GM04504 (cell line): Measurements from ENCODE around the gene CDC73.

ENCODE experiments used
- DNase-seq: peaks from one replicate; pipeline ENCODE4 v3.0.0-alpha.2; 2012; ENCODE audit warnings: low read depth

Gene CDC73

DNA sequence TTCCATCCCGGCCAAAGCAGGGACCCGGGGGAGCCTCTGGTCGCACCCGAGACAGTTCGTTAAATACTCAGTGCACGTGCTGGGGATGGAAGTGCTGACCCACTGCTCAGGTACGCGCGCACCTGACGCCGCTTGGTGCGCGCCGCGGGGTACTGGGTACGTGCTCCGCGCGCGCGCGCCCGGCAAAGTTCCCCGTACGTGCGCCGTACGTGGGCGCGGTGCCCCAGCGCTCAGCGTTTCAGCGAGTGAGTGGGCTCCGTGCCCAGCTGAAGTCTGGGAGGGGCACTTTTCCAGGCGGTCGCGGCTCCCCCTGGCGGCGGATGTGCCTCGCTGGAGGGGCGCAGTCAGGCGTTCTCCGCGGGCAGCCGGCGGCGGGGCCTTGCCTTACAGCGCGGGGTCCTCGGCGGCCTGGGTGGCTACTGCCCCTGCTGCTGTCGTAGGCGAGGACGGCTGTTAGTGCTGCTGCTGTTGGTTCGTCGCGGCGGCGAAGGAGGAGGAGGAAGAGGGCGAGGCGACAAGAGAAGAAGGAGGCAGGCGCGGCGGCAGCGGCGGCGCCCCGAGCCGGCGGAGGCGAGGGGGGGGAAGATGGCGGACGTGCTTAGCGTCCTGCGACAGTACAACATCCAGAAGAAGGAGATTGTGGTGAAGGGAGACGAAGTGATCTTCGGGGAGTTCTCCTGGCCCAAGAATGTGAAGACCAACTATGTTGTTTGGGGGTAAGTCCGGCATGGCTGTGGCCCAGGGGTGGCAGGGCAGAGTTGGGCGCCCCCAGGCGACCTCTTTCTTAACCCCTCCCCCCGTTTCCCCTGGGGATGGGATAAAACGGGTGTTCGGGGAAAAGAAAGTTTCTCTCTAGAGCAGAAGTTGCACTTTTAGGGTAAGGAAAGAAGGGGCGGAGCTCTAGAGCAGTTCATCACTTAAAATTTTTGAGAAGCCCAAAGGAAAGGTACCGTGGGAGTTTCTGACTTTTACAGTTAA, at the start of gene CDC73:
Gene CDC73, plus strand, starts transcription at position 416 of the 978 bp plus-strand sequence. Its CDS starts 170 bp downstream, at position 586.
- DNase-seq, result peak; percentile 94

DNA sequence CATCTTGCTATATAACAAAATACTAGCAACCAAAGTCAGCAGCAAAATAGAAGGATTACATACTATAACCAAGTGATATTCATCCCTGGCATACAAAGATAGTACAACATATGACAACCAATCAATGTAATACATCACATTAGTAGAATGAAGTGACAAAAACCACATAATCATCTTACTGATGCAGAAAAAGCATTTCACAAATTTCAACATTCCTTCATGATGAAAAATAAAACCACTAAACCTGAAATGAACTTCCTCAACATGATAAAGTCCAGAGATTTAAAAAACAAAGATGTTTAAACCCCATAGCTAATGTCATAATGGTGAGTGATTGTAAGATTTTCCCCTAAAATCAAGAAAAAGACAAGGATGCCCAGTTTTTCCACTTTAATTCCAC, 43.8 kb upstream of the CDC73 start:
- no peak for DNase-seq

DNA sequence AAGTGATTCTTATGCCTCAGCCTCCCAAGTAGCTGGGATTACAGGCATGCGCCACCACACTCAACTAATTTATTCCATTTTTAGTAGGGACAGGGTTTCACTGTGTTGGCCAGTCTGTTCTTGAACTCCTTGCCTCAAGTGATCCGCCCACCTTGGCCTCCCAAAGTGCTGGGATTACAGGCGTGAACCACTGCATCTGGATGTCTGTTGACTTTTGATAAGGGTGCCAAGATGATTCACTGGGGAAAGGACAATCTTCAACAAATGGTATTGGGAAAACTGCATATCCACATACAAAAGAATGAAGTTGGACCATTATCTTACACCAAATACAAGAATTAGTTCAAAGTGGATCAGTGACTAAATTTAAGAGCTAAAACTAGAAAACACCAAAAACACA, 42.6 kb upstream of the CDC73 start:
- DNase-seq, result no peak

GRCh38 chr1:193083365-193084088, 38.3 kb upstream of the CDC73 start:
- no peak for DNase-seq

- no peak for DNase-seq
These were observed 36.6 kb upstream of the CDC73 start for GRCh38 chr1:193085263-193085662.

DNA sequence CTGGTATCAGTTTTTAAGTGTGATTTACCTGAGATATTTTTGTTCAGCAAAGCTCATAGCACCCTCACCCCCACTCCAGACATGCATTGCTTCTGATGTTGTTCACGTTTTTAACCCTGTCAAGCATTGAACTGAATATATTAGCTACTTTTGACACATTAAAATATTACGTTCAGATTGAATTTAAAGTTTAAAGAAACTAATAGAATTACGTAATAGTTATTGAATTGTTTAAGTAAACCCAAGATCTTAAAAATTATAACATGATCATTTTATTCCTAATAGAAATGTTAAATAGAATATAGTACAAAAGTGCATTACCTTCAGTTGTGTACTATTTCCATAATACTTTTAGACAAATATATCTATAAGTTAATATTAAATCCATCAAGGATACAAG, 35.5 kb upstream of the CDC73 start:
- no peak for DNase-seq

GRCh38 chr1:193087893-193088292, 33.9 kb upstream of the CDC73 start:
- DNase-seq, result no peak

DNA sequence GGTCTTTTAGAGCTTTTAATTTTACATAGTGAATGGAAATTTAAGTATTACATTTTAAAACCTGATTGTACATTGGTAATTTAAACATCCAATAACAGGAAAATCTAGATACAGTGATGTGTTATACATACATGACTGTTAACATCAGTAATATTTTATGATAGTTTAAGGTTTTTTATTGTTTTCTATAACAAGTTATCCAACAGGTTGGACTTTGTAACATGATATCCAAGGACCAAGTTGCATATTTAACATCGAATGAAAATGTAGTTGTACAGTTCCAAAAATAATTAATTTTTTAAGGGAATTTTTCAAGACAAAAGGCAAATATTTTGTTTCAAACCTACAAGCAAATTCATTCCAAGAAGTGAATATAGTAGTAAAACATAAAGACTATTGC, 31.0 kb upstream of the CDC73 start:
- no peak for DNase-seq

GRCh38 chr1:193094112-193094511, 27.7 kb upstream of the CDC73 start:
- DNase-seq, result no peak

GRCh38 chr1:193102662-193103061, 19.2 kb upstream of the CDC73 start:
- no peak for DNase-seq

DNA sequence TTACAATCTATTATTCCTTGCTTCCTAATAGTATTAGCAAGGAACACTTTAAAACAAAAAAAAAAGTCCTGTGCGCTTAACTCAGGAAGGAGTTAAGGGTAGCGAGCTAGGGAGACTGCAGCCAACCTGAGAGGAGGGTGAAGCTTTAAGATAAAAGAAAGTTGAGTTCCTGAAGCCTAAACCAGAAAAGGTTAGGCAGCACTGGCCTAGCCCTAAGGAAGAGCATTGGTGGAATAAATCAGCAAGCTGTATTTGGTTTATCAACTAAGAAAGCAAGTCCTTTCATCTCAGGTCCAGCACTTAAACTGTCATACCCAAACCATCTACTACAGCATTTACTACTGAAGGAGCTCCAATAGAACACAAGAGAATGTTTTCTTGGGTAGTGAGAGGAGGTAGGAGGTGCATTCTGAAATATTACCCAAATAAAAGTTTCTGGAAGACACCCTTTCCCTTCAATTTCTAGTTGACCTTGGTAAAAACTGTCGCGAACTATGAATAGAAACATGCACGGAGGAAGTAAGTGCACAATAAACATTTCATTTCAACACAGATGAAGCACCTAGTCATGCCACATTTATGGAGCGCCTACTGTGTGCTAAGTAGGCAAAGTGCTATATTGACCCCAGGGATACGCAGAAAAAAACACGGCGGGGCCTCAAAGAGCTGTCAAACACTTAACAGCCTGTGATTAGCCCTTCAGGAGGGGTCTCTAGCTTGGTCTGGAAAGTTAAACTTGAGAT, 17.9 kb upstream of the CDC73 start:
- no peak for DNase-seq

DNA sequence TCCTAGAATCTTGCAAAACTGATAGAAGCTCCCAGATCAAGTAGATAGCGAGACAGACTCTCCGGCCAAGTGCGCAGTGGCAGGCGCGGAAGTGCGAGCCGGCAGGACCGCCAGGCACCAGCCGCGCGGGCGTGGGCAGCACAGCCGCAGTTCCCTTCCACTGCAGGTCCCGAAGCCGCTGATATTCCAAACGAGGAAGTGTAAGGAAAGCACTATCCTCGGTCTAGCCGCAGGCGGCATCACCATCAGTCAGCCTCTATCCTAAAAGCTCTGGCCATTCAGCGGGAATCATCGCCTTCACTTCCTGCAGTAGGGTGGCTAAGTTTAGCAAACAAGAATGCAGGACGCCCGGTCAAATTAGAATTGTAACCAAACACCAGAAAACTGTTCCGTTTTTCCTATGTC, 17.3 kb upstream of the CDC73 start:
- DNase-seq, result no peak

DNA sequence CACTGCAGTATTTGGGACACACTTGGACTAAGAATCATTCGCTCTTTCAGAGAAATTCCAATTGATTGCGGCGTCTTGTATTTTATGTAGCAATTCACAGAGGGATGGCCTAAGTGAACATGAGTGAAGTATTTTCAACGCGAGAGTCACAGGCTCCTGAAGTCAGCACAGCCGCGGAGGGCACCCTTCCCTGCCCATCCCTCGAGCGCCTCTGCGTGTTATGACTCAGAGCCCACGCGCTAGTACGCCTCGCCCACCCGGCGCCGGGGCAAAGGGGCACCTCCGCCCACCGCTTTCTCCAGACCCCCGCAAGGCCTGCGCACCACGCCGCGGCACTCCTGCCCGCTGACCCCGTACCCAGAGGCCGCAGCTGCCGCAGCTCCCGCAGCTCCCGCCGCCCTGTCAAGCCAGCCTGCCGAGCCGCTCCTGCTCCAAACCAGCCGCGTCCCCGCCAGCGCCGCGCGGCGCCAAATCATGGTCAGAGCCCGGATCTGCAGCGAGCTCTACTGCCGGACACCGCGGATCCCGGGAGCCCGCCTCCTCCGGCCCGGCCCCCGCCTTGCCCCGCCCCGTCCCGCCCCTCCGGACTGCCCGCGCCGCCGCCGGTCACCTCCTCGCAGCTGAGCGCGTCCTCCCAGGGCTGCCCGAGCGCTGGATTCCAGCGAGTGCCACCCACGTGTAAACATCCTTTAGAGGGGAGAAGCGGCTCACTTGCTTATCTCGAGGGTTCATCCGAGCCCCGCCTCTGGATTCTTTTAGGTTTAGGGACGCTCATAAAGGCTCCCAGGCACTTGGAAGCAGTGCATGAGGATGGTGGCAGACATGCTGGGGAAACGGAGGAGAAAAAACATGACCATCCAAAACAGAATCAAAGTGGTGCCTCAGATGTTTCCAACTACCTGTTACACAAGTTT, 16.7 kb upstream of the CDC73 start, which contains the start of gene GLRX2:
Gene GLRX2, minus strand, starts transcription at position 508 of the 914 bp plus-strand sequence. Its CDS starts 32 bp downstream, at position 476.
- DNase-seq, result peak; percentile 71

DNA sequence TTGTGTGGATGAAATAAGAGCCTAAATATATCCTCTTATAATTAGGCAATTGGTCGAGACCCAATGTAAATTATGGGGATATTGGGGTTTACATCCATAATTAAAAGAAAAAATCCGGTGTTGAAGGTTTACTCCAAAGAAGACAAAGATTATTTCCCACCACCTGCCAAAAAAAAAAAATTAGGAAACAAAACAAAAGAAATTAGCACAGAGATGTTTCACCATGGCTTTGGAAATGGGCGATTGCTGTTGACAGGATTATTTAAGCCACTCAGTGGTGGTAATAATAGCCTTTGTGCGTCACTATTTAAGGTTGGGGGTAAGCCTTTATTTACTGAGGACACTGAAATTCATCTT, 16.0 kb upstream of the CDC73 start:
- no peak for DNase-seq

DNA sequence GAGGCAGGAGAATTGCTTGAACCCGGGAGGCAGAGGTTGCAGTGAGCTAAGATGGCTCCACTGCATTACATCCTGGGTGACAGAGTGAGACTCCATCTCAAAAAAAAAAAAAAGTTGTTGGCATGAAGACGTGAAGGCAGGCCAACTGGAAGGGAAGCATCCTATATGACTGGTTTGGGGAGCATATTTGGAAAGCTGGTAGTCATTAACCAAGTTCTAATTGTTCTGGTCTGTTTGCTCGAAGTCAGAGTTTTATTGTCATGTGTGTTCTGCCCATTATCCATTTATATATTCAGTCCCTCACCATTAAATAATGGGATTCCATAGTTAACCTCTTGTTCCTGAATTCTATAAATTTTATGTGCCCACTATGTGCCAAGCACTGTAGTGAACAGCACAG, 13.4 kb upstream of the CDC73 start:
- DNase-seq, result no peak

DNA sequence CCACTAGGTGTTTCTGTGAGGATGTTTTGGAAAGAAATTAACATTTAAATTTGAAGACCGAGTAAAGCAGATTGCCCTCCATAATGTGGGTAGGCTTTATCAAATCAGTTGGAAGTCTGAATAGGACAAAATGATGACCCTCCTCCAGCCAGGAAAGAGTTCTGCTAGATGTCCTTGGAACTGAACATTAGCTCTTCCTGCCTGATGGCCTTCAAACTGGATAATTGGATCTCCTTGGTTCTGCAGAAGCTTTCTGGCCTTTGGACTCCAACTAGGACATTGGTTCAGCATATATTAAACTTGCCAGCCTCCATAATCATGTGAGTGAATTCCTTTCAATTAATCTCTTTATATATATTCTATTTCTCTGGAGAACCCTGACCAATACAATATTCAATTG, 12.2 kb upstream of the CDC73 start:
- no peak for DNase-seq

- DNase-seq, result no peak
These were observed 11.6 kb upstream of the CDC73 start for GRCh38 chr1:193110246-193110645.

GRCh38 chr1:193110864-193111263, 11.0 kb upstream of the CDC73 start:
- no peak for DNase-seq

GRCh38 chr1:193111641-193112090, 10.2 kb upstream of the CDC73 start:
- DNase-seq, result peak; percentile 71

DNA sequence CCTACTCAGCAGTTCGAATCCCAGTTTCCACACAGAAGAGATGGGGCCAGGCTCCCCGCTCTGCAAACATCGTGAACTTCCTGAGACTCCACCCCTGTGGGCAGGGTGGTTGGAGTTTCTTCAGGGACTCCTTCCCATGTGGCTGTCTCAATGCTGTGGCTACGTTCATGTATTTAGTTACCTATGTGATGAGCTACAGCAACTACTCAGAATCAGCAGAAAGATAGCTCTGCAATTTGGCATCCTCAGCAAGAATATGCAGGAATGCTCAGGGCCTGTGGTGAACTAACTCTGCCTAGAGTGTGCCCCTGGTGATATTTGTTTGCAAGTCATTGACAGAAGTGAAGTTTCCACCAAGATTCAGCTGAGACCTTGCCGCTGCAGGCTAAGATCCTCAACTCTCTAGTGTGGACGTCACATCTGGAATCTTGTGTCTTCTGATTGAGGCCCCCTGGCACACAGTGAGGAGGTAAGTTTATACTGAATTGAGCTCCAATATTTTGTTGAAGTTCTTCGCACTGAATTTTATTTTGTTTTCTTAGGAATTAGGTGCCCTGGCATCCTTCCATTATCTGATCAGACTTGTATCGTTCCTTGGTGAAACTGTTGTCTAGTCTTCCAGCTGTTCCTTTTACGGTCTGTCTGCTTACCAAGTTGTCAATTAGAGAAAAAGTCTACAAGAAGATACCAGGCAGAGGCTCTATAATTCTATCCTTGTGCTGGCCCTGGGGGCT, 8.4 kb upstream of the CDC73 start:
- no peak for DNase-seq

- no peak for DNase-seq
These were observed 7.9 kb upstream of the CDC73 start for GRCh38 chr1:193113992-193114332.
